Gastrocnemius medialis (tissue), 4 donors: ENCODE results near the gene TTLL8.

Source experiments
- CTCF ChIP-seq, 5 experiments: fragments of 450-650 bp in 3 of 5; fragments of 200-600 bp in 2 of 5; sonication (generic) in 2 of 5; IDR thresholded peaks in 4 of 5; conservative IDR thresholded peaks in 1 of 5; 1 replicate in 4 of 5; 2 replicates in 1 of 5; pipeline ENCODE4 v1.5.1; 2016 to 2019; ENCODE audit warnings: antibody characterized with exemption in 5 of 5, mild to moderate bottlenecking in 3 of 5, moderate library complexity in 3 of 5
- POLR2A ChIP-seq, 2 donors: fragments of 450-650 bp; IDR thresholded peaks; one replicate each; pipeline ENCODE4 v1.6.1; 2017; ENCODE audit warnings: antibody characterized with exemption in 2 of 2, mild to moderate bottlenecking in 2 of 2, moderate library complexity in 2 of 2

GRCh38 chr22:49997932-49998717 lies 60.0 kb downstream of the TTLL8 start:
- TF ChIP-seq POLR2A (IDR thresholded peaks at IDR 0.05) = no peak
- TF ChIP-seq CTCF (IDR thresholded peaks at IDR 0.05 in 4 of 5, conservative IDR thresholded peaks at IDR 0.05 in 1 of 5) = no peak
